ENCODE data around the gene ASB8. TPM values are rescaled to one million over a fixed set of nuclear protein-coding genes. Genes with fewer than 3 reads are reported as not detected.
A peak's percentile ranks its signal among the peaks of the same experiment; 100 is the strongest.

The ASB8 gene
- 80.7 TPM for total RNA-seq
- long read RNA-seq, transcript ASB8-201 (4 exons, 2,615 nt) = major isoform, 29 of 64 reads
- long read RNA-seq, transcript ASB8-205 (4 exons, 2,610 nt) = minor isoform, 11 of 64 reads
- long read RNA-seq, transcript ASB8-207 (5 exons, 923 nt) = minor isoform, 11 of 64 reads
- long read RNA-seq, partial matches to known transcripts = 4 of 64 reads
- long read RNA-seq, other reads (novel, unspliced or antisense) = 2 of 64 reads

- ATAC-seq = peak; percentile 99
- DNase-seq (ENCODE audit: missing footprints) = peak; percentile 99
- intact Hi-C loops (cut with DNase I) = loop anchor here (1.0 to 2.0 kb wide), 2 partner anchors 38 to 51 kb away; partner anchors contain the start of genes PFKM and SENP1
Observed at GRCh38 chr12:48157018-48157888, at the start of gene ASB8. Gene ASB8 (minus strand): TSS chr12:48157515. CDS start chr12:48153496, 4,019 bp downstream.

- intact Hi-C loops (cut with DNase I) = no loop called here
- ATAC-seq (no peak), DNase-seq (ENCODE audit: missing footprints) (no peak)
Observed at GRCh38 chr12:48203192-48203591, 45.9 kb upstream of the ASB8 start, which contains the start of gene OR10AD1. Gene OR10AD1 (minus strand): TSS chr12:48203292. CDS start chr12:48203292, 0 bp downstream.

- no peak for DNase-seq (ENCODE audit: missing footprints)
- no peak for ATAC-seq
- intact Hi-C loops (cut with DNase I) = no loop called here
Observed at GRCh38 chr12:48202766-48203165, 45.5 kb upstream of the ASB8 start.

GRCh38 chr12:48201516-48201915 is 44.2 kb upstream of the ASB8 start:
- ATAC-seq (no peak), DNase-seq (ENCODE audit: missing footprints) (no peak)
- intact Hi-C loops (cut with DNase I) = no loop called here

- ATAC-seq (no peak), DNase-seq (ENCODE audit: missing footprints) (no peak)
- intact Hi-C loops (cut with DNase I) = no loop called here
Observed at GRCh38 chr12:48201091-48201490, 43.8 kb upstream of the ASB8 start.

GRCh38 chr12:48199774-48200221 is 42.5 kb upstream of the ASB8 start:
- ATAC-seq (no peak), DNase-seq (ENCODE audit: missing footprints) (no peak)
- intact Hi-C loops (cut with DNase I) = loop anchor here (5.0 kb wide), 1 partner anchor 98 kb away; no protein-coding TSS in a partner anchor

- no peak for DNase-seq (ENCODE audit: missing footprints)
- intact Hi-C loops (cut with DNase I) = loop anchor here (5.0 kb wide), 1 partner anchor 98 kb away; no protein-coding TSS in a partner anchor
Observed at GRCh38 chr12:48198985-48199384, 41.7 kb upstream of the ASB8 start.

GRCh38 chr12:48198672-48198971 is 41.3 kb upstream of the ASB8 start:
- intact Hi-C loops (cut with DNase I) = loop anchor here (5.0 kb wide), 1 partner anchor 99 kb away; no protein-coding TSS in a partner anchor

More at GRCh38 chr12:48198985-48199384, 41.7 kb upstream of the ASB8 start:
- ATAC-seq = no peak

GRCh38 chr12:48197971-48198671 is 40.8 kb upstream of the ASB8 start:
- intact Hi-C loops (cut with DNase I) = loop anchor here (2.0 to 5.0 kb wide), 2 partner anchors 99 to 153 kb away; partner anchors contain the start of gene ZNF641
- DNase-seq (ENCODE audit: missing footprints) = peak; percentile 99
- ATAC-seq = peak; percentile 99

More at GRCh38 chr12:48198672-48198971, 41.3 kb upstream of the ASB8 start:
- DNase-seq (ENCODE audit: missing footprints) (no peak), ATAC-seq (peak; percentile 61)

GRCh38 chr12:48197549-48197970 is 40.2 kb upstream of the ASB8 start:
- ATAC-seq = peak; percentile 40
- DNase-seq (ENCODE audit: missing footprints) = no peak
- intact Hi-C loops (cut with DNase I) = loop anchor here (2.0 to 5.0 kb wide), 2 partner anchors 100 to 153 kb away; partner anchors contain the start of gene ZNF641

- intact Hi-C loops (cut with DNase I) = loop anchor here (5.0 kb wide), 1 partner anchor 103 kb away; no protein-coding TSS in a partner anchor
- no peak for ATAC-seq
Observed at GRCh38 chr12:48194799-48195201, 37.5 kb upstream of the ASB8 start.

GRCh38 chr12:48193623-48194022 is 36.3 kb upstream of the ASB8 start:
- no peak for DNase-seq (ENCODE audit: missing footprints)
- intact Hi-C loops (cut with DNase I) = loop anchor here (2.0 kb wide), 1 partner anchor 29 kb away; no protein-coding TSS in a partner anchor
- ATAC-seq = no peak

More at GRCh38 chr12:48194799-48195201, 37.5 kb upstream of the ASB8 start:
- no peak for DNase-seq (ENCODE audit: missing footprints)

GRCh38 chr12:48192861-48193260 is 35.5 kb upstream of the ASB8 start:
- ATAC-seq (no peak), DNase-seq (ENCODE audit: missing footprints) (no peak)
- intact Hi-C loops (cut with DNase I) = loop anchor here (2.0 kb wide), 1 partner anchor 28 kb away; no protein-coding TSS in a partner anchor

- ATAC-seq (no peak), DNase-seq (ENCODE audit: missing footprints) (no peak)
- intact Hi-C loops (cut with DNase I) = no loop called here
Observed at GRCh38 chr12:48191096-48191495, 33.8 kb upstream of the ASB8 start.

- DNase-seq (ENCODE audit: missing footprints) = no peak
- peak; percentile 70 for ATAC-seq
Observed at GRCh38 chr12:48189331-48190125, 32.2 kb upstream of the ASB8 start.

GRCh38 chr12:48187916-48188695 is 30.8 kb upstream of the ASB8 start:
- ATAC-seq (no peak), DNase-seq (ENCODE audit: missing footprints) (no peak)
- intact Hi-C loops (cut with DNase I) = no loop called here

More at GRCh38 chr12:48189331-48190125, 32.2 kb upstream of the ASB8 start:
- intact Hi-C loops (cut with DNase I) = no loop called here

Measured in Right ventricle myocardium inferior (tissue), 1 donor.